ENCODE results near the gene EGFL7.
A peak's percentile ranks its signal among the peaks of the same experiment; 100 is the strongest.

EGFL7 gene

DNA sequence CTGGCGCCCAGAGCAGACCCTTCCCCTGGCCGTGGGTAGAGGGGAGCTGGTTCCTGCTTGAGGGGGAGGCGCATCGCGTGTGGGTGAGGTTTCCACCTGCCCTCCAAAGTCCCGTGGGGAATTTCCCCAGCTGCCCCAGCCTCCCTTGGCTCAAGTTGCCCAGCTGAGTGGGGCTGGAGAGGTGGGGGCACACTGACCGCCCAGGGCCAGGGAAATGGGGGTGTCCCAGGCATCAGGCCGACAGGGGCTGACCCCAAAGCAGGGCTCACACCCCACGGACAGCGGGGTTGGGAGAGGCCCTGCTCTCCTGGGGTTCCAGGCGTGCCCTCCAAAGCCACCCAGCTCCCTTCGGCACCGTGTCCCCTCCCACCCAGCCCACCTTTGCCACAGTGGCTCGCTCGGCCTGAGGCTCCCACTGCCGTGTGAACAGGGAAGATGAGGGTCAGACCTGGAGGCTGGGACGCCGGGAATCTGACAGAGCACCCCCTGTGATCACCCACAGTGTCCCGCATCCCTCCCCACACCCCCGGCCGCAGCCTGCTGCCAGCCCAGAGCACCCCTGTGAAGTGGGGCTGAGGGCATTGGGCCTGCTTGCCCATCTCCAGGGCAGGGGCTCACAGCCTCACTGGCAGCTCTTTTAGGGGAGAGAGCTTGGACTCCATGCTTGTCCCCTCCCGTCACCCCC is 933 bp upstream of the EGFL7 start:
- no peak for DNase-seq

DNA sequence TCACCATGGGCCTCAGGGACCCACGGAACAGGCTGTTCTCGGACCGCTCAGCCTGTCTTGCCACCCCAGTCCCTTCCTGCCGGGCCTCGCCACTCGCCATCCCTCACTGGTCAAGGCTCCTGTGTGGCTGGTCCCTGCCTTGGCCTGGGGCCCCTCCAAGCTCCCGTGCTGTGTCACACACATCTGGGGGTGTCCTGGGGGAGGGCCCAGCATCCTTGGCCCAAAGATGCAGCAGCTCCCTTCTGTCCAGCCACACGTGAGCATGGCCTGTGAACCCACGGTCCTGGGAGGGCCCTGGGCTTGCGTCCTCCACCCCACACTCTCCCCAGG is 425 bp upstream of the EGFL7 start:
- DNase-seq: no peak

- no peak for DNase-seq
Measured at GRCh38 chr9:136664000-136664915, 1.5 kb downstream of the EGFL7 start.

DNA sequence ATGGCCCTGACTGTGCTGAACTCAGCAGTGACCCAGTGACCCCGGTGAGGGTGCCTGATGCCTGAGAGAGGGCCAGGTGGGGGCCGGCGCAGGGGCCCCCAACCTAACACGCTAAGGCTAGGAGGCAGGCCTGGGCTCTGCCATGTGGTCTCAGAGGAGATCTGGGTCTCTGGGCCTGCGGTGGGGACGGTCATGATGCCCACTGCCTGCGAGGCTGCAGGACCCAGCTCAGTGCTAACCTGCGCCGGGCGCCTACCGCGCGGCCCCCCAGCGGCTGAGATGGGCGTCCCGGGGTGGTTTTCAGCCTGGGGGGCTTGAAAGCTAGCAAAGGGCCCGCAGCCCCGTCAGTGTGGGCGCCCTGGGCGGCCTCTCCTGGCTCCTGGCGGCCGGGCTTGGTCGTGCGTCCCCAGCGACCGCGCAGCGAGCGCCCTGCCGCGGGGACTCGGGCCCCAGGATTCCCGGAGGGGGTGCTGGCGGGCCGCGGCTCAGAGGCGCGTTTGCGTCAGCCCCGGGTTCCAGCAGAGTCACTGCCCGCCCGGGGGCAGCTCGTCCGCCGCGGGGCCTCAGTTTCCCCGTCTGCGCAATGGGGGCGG is 2.5 kb downstream of the EGFL7 start:
- DNase-seq: no peak

GRCh38 chr9:136665704-136666371 is 3.1 kb downstream of the EGFL7 start:
- no peak for DNase-seq

- DNase-seq: no peak
Measured at GRCh38 chr9:136666372-136667213, 3.9 kb downstream of the EGFL7 start.

GRCh38 chr9:136667214-136667939 is 4.7 kb downstream of the EGFL7 start:
- peak in 1 of 2 experiments; percentile 12 for DNase-seq

- no peak for DNase-seq
Measured at GRCh38 chr9:136667940-136668760, 5.4 kb downstream of the EGFL7 start.

- no peak for DNase-seq
Measured at GRCh38 chr9:136668983-136669790, 6.5 kb downstream of the EGFL7 start.

GRCh38 chr9:136669791-136670464 is 7.2 kb downstream of the EGFL7 start:
- no peak for DNase-seq

- DNase-seq: no peak
Measured at GRCh38 chr9:136670576-136671253, 8.0 kb downstream of the EGFL7 start.

DNA sequence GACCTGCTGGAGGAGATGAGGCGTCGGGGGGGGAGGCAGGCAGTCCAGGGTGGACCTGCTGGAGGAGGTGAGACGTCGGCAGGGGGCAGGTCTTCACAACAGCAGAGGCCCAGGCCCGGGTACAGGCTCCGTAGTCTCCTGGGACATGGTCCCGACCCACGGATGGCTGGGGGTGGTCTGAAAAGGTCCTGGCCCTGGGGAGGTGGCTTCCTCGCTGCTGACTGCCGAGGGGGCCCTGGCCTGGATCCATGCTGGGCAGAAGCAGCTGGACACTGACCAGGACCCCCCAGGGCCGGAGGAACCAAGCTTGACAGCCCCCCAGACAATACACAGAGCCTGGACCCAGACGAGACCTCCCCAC is 8.5 kb downstream of the EGFL7 start:
- DNase-seq: no peak

GRCh38 chr9:136671646-136672430 is 9.1 kb downstream of the EGFL7 start:
- no peak for DNase-seq

DNA sequence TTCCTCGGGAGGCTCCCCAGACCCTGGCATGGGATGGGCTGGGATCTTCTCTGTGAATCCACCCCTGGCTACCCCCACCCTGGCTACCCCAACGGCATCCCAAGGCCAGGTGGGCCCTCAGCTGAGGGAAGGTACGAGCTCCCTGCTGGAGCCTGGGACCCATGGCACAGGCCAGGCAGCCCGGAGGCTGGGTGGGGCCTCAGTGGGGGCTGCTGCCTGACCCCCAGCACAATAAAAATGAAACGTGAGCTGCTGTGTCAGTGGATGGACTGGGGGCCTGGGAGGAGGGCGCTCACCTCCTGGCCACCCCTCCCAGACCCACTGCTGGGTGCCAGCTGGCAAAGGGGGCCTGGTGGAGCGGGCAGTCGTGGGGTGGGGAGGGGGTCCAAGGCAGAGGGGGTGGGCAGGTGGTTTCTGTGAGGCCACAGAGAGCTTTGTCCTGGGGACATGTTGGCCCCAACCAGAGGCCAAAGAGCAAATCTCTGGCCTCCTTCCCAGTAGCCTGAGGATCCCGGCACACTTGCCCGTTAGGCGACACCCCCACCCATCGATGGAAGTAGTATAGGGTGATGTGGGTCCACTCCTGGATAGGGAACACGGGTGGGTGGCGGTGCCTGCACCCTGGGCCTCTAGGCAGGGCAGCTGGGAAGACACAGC is 9.8 kb downstream of the EGFL7 start:
- no peak for DNase-seq

DNA sequence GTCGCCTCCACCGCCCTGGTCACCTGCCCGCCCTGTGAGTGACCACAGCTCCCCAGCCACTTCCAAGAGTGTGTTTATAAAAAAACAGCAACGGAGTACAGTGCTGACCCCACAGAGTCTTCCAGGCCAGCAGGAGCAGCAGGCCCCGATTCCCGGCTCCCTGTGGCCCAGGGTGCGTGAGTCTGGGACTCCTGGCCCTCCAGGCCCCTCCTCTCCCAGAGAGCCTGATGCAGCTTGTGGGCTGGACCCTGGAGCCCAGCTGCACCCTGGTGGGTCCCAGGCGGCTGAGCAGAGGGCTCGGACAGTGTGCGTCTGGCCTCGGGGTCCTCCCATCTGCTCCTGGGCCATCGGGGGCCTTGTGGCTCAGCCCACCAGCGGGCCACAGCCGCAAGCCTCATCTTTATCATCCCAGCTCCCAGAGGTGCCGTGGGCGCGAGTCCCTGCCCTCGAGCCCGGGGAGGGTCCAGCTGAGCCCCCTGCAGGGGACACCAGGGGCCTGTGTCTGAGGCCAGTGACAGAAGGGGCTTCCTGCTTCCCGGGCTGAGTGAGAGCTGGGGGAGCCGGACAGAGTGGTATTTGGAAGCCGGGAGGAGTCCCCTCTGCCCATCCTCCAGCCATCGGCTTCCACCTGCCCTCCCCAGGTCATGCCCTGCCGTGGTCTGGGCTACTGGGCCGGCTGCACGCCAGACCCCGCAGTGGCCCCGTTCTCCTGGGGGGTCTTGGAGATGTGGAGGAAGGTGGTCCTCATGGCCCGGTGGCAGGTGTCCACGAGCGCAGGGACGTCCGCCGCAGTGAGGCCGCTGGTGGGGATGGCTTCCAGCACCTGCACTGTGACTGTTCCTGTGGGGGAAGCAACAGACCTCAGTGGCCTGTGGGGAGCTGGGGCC is 10.6 kb downstream of the EGFL7 start:
- no peak for DNase-seq
